ENCODE measurements around the gene ARHGAP9. TPM values are rescaled to one million over a fixed set of nuclear protein-coding genes. Genes with fewer than 3 reads are reported as not detected.

ARHGAP9 gene
- total RNA-seq, 4 donors from 2014 or later = 3.2 to 6.3 (median 4.6) TPM

DNA sequence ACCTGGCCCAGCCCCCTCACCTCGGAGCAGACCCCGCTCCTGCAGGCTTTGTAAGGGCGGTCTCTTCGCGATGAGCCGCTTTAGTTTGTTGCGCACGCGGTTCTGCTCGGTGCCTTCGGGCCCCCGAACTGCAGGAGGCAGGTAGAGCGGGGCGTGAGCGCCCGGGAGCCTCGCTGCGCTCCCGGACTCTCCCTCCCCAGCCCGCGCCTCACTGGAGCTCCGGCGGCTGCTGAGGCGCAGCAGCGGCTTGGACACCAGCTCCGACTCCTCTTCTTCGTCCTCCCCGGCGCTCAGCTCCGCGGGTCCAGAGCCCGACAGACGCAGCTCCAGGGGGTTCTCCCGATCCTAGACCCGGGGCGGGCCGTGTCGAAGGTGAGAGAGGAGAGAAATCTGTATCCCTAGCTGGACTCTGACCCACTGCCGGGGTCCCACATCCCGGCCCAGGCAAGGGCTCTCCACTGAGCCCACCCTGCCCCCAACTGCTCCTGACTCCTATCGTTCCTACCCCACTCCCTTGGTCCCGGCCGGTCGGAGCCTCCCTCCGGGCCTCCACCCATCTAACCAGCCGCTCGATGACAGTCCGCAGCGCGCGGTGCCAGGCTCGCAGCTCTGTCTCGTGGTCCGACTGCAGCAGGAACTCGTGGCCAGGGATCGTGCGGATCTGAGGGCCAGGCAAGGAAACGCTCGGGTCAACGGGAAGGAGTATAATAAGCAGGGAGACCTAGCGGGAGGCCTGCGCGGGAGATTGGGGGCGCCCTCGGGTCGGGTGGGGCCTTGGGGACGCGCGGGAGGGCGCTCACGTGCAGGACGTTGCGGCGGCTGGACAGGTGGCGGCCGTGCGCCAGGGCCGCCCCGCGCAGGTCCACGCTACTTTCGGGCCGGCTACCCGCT is 4.2 kb downstream of the ARHGAP9 start:
- TF ChIP-seq, protein P1, sequence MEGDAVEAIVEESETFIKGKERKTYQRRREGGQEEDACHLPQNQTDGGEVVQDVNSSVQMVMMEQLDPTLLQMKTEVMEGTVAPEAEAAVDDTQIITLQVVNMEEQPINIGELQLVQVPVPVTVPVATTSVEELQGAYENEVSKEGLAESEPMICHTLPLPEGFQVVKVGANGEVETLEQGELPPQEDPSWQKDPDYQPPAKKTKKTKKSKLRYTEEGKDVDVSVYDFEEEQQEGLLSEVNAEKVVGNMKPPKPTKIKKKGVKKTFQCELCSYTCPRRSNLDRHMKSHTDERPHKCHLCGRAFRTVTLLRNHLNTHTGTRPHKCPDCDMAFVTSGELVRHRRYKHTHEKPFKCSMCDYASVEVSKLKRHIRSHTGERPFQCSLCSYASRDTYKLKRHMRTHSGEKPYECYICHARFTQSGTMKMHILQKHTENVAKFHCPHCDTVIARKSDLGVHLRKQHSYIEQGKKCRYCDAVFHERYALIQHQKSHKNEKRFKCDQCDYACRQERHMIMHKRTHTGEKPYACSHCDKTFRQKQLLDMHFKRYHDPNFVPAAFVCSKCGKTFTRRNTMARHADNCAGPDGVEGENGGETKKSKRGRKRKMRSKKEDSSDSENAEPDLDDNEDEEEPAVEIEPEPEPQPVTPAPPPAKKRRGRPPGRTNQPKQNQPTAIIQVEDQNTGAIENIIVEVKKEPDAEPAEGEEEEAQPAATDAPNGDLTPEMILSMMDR (IDR thresholded peaks at IDR 0.05) = no peak
- no peak for TF ChIP-seq POLR2A (IDR thresholded peaks at IDR 0.05)
- peak overlapping the region in 2 of 3 donors; percentile 8 to 14 for H3K4me3 ChIP-seq (replicated peaks in 1 of 3)
- peak; percentile 21 to 28 for DNase-seq
- no peak overlapping the region for H3K27ac ChIP-seq
- peaks cover 13 to 16% of the 10 kb centered on the region in 2 donors for H3K4me1 ChIP-seq
- intact Hi-C loops (cut with DNase I) = no loop called here
- H3K27me3 ChIP-seq = peaks cover 14% of the 10 kb centered on the region
- no peaks in the 10 kb centered on the region for H3K9me3 ChIP-seq
- WGBS, 2 donors = 6 to 24% methylated on average over 38 to 50 of the region's 84 CpGs
- H3K36me3 ChIP-seq = no peaks in the 10 kb centered on the region

DNA sequence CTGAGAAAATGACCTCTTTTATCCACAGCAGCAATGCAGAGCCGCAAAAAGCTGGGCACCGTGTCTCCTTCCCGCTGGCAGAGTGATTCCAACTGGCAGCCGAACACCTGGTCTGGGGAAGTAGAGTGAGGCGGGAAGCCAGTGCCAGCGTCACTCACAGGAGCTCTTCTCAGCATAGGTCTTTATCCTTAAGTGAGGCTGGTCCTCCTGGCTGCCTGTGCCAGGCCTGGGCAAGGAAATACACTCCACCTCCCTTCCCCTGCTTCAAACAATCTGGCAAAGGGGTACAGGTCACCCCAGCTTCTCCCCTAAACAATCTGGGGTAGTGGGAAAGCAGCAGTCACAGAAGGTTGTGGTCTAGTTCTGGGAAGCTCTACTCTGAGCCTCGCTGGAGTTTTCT is 4.8 kb downstream of the ARHGAP9 start:
- Histone ChIP-seq H3K27me3 (peaks cover 14% of the 10 kb centered on the region), H3K9me3 (no peaks in the 10 kb centered on the region), H3K4me3 (replicated peaks in 1 of 3) (no peak overlapping the region), H3K4me1 (peaks cover 13 to 16% of the 10 kb centered on the region in 2 donors), H3K36me3 (no peaks in the 10 kb centered on the region), H3K27ac (no peak overlapping the region)
- intact Hi-C loops (cut with DNase I) = no loop called here
- no peak for TF ChIP-seq POLR2A (IDR thresholded peaks at IDR 0.05)
- TF ChIP-seq, protein P1 (IDR thresholded peaks at IDR 0.05) = no peak
- DNase-seq = no peak
- 51 to 64% methylated on average over 6 to 7 of the region's 7 CpGs for WGBS, 2 donors

DNA sequence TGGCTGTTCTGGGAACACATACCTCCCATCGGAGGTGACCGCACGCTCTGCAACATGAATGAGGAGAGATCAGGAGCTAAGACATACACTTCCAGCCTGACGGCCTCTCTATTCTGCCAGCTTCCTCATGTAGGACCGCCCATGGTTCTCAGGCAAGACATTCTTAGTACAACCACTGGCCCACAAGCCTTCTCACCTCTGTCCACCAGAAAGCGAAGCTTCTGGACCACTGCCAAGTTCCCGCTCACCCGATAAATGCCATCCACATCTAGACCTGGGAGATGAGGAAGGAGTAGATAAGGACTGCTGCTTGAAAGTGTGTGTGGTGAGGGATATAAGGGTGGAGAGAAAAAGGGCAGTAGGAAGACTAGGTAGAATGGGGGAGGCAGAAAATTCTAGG is 5.2 kb downstream of the ARHGAP9 start:
- H3K4me3 ChIP-seq (replicated peaks in 1 of 3) = no peak overlapping the region
- intact Hi-C loops (cut with DNase I) = no loop called here
- DNase-seq = no peak

DNA sequence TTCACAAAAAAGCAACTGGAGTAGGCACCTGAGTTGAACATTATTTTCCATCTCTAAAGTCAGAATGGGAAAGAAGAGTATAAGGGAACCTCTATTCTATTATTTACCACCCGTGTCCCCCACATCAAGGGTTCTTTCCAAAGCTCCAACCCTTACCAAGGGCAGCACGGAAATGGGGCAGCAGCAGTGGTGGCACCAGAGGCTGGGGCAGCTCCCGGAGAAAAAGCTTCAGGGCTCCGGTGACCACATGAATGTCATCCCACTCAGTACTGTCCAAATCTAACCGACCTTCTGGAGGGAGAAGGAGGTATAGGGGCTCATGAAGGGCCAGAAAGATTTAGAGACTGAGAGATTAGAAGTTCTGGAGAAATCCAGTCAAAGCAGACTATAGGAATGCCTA is 5.8 kb downstream of the ARHGAP9 start:
- TF ChIP-seq, protein P1 (IDR thresholded peaks at IDR 0.05) = no peak
- no peak for TF ChIP-seq POLR2A (IDR thresholded peaks at IDR 0.05)
- H3K9me3 ChIP-seq = no peaks in the 10 kb centered on the region
- H3K27me3 ChIP-seq = peaks cover 14% of the 10 kb centered on the region
- H3K27ac ChIP-seq = no peak overlapping the region
- H3K4me1 ChIP-seq = peaks cover 13 to 16% of the 10 kb centered on the region in 2 donors
- intact Hi-C loops (cut with DNase I) = no loop called here
- DNase-seq = no peak
- WGBS, 2 donors = 89 to 91% methylated on average over 5 of the region's 5 CpGs
- no peaks in the 10 kb centered on the region for H3K36me3 ChIP-seq
- H3K4me3 ChIP-seq (replicated peaks in 1 of 3) = no peak overlapping the region

More for the DNA sequence above, 5.2 kb downstream of the ARHGAP9 start:
- no peak for TF ChIP-seq POLR2A (IDR thresholded peaks at IDR 0.05)
- TF ChIP-seq, protein P1 (IDR thresholded peaks at IDR 0.05) = no peak
- H3K4me1 ChIP-seq = peaks cover 13 to 16% of the 10 kb centered on the region in 2 donors
- no peak overlapping the region for H3K27ac ChIP-seq
- H3K27me3 ChIP-seq = peaks cover 14% of the 10 kb centered on the region
- no peaks in the 10 kb centered on the region for H3K36me3 ChIP-seq
- 69 to 74% methylated on average over 8 of the region's 8 CpGs for WGBS, 2 donors
- no peaks in the 10 kb centered on the region for H3K9me3 ChIP-seq

DNA sequence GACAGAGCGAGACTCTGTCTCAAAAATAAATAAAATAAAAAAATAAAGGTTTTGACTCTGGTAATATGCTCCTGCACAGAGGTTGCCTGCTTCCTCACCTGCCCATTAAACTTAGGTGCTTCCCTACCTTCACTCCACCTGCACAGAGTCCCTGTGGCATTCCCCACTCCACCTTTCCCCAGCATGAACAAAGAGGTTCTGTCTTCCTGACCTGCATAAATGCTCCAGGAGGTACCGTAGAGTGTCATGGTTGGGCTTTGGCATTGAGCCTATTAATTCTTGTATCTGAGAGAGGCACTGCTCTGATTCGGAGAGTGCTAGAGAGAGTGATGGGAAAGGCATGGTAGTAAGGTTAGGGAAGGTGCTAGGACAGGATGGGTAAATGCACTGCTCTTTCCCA is 6.3 kb downstream of the ARHGAP9 start:
- H3K36me3 ChIP-seq = no peaks in the 10 kb centered on the region
- H3K27ac ChIP-seq = no peak overlapping the region
- no peak for TF ChIP-seq POLR2A (IDR thresholded peaks at IDR 0.05)
- TF ChIP-seq, protein P1 (IDR thresholded peaks at IDR 0.05) = no peak
- H3K9me3 ChIP-seq = no peaks in the 10 kb centered on the region
- intact Hi-C loops (cut with DNase I) = no loop called here
- WGBS, 2 donors = 36 to 40% methylated on average over 3 of the region's 3 CpGs
- H3K27me3 ChIP-seq = peaks cover 14% of the 10 kb centered on the region
- H3K4me3 ChIP-seq (replicated peaks in 1 of 3) = no peak overlapping the region
- H3K4me1 ChIP-seq = peaks cover 13 to 16% of the 10 kb centered on the region in 2 donors
- DNase-seq = no peak
